CD4-positive, alpha-beta T cell treated with Interleukin-4 for 4 hours (primary cell): ENCODE data around the gene CYP8B1.

Source experiments
- DNase-seq: peaks from one replicate; pipeline ENCODE4 v3.0.0-alpha.2; 2020

The CYP8B1 gene

DNA sequence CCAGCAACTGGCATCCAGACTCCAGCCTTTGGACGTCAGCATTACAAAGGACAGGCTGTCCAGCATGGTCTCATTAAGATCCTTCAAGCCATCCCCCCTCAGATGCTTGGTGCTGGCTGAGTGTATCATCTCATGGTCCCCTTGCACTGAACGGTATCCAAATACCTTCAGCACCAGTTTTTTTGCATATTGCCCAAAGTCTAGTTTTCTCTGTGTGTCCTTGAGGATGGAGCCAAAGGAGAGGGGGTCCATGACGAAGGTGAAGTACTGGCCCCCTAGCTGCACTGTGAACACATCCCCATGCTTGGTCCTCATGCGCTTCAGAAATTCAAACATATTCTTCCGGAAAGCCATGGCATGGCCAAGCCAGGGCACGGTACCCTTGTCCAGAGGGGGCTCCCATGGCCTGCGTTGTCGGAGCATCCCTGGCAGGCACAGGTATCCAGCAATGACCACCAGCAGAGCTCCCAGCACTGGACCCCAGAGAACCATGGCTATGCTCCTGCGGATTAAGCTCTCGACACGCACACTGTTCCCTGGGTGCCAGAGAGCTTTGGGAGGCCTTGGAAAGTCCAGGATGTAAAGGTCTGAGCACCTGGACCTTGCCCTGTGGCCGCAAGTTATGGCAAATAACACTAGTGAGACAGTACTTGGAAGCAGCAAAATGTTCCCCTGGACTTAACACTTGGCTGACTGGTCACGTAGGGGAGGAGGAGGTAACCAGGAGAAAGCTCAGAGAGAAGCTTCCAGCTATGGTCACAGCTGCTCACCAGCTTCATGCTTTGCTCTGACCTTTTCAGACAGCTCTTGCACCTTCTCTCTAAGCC is at the start of gene CYP8B1:
Gene CYP8B1, minus strand, starts transcription at position 555 of the 827 bp plus-strand sequence. Its CDS starts 63 bp downstream, at position 492.
- no peak for DNase-seq

DNA sequence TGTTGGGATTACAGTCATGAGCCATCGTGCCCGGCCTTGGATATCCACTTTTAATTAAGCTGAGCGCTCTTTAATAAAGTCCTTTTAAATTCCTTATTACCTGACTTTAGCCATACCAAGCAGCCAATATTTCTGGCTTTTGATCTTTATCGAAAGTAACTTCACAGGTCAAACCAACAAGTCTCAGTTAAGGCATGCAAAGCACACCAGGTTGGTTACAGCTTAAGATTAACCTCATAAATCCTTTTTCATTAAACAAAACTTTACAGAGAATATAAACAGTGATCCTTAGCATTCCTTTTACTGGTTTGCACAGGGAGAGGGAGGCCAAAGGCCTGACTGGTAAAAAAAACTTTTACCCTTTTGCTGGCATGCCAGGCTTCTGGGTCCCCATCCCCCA is 47.9 kb upstream of the CYP8B1 start:
- DNase-seq = no peak

DNA sequence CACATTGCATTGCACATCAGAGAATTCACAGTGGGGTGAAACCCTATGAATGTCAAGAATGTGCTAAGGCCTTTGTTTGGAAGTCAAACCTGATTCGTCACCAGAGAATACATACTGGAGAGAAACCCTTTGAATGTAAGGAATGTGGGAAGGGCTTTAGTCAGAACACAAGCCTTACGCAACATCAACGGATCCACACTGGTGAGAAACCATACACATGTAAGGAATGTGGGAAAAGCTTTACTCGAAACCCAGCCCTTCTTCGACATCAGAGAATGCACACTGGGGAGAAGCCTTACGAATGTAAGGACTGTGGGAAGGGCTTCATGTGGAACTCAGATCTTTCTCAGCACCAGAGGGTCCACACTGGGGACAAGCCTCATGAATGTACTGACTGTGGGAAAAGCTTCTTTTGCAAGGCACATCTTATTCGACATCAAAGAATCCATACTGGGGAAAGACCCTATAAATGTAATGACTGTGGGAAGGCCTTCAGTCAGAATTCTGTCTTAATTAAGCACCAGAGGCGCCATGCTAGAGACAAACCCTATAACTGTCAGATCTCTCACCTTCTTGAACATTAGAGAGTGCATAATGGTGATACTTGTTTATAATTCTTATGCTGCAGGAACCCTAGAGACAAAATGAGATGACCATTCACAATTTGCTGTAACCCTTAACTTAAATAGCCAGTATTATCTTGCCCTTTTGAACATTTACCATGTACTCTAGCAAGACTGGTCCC is 39.3 kb upstream of the CYP8B1 start:
- no peak for DNase-seq

GRCh38 chr3:42911551-42911950 is 35.9 kb upstream of the CYP8B1 start:
- no peak for DNase-seq

- no peak for DNase-seq
Measured at GRCh38 chr3:42908675-42909074, 33.0 kb upstream of the CYP8B1 start.

- no peak for DNase-seq
Measured at GRCh38 chr3:42906848-42907183, 31.1 kb upstream of the CYP8B1 start.

GRCh38 chr3:42906070-42906847 is 30.6 kb upstream of the CYP8B1 start, which contains the start of gene ZNF662:
TSS of gene ZNF662 (plus strand) at chr3:42906142. CDS start at chr3:42908115, 1,973 bp downstream.
- no peak for DNase-seq

DNA sequence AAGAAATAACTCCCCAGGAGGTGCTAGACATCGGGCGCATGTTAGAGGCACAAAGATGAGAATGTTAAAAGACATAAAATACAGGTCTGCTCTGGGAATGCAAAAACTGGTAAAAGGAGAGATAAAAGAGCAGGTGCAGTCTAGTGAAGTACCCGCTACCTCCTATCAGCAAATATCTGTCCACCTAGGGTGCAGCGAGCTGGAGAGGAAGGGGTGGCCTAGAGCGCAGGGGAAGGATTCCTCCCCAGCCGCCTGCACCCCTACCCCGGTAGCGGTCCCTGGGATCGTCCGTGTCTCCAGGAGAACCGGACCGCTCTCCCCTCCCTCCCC is 30.0 kb upstream of the CYP8B1 start:
- DNase-seq = no peak

DNA sequence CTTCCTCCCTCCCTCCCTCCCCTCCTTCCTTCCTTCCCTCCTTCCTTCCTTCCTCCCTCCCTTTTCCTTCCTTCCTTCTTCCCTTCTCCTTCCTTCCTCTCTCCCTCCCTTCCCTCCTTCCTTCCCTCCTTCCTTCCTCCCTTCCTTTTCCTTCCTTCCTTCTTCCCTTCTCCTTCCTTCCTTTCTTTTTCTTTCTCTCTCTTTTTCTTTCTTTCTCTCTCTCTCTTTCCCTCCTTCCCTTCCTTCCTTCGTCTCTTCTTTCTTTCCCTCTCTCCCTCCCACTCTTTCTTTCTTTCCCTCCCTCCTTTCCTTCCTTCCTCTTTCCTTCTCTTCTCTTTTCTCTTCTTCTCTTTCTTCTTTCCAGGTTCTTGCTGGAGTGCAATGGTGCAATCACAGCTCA is 28.4 kb upstream of the CYP8B1 start:
- no peak for DNase-seq

GRCh38 chr3:42902257-42902656 is 26.6 kb upstream of the CYP8B1 start:
- DNase-seq = no peak

- no peak for DNase-seq
Measured at GRCh38 chr3:42901073-42901415, 25.4 kb upstream of the CYP8B1 start.

- no peak for DNase-seq
Measured at GRCh38 chr3:42900226-42901072, 24.8 kb upstream of the CYP8B1 start.

DNA sequence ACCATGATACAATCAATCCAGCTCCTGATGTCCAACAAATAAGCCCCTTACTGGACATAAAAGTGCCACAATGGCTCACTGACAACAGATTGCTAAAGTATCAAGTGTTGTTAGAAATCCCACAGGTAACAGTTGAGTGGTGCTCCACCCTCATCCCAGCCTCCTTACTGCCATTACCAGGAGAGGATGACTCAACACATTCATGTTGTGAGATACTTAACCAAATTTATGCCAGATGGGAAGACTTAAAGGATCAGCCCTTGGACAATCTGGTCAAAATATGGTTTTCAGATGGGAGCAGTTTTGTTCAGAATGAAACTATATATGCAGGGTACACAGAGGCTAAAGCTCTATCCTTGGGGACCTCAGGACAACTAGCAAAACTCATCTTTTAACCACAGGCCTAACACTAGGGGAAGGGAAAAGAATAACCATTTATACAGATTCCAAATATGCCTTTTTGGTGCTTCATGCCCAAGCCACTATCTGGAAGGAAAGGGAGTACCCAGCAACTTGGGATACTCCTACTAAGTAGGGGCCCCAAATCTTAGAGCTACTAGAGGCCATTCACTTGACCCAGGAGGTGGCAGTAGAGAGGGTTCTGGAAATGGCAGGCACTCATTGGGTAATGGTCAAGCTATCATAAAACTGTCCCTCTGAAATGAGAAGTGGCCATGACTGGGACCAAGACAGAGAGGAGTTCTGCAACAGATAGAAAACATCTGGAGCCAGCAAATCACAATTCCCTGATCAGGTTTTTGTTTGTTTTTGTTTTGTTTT is 23.4 kb upstream of the CYP8B1 start:
- no peak for DNase-seq

GRCh38 chr3:42895580-42895868 is 19.8 kb upstream of the CYP8B1 start:
- no peak for DNase-seq

DNA sequence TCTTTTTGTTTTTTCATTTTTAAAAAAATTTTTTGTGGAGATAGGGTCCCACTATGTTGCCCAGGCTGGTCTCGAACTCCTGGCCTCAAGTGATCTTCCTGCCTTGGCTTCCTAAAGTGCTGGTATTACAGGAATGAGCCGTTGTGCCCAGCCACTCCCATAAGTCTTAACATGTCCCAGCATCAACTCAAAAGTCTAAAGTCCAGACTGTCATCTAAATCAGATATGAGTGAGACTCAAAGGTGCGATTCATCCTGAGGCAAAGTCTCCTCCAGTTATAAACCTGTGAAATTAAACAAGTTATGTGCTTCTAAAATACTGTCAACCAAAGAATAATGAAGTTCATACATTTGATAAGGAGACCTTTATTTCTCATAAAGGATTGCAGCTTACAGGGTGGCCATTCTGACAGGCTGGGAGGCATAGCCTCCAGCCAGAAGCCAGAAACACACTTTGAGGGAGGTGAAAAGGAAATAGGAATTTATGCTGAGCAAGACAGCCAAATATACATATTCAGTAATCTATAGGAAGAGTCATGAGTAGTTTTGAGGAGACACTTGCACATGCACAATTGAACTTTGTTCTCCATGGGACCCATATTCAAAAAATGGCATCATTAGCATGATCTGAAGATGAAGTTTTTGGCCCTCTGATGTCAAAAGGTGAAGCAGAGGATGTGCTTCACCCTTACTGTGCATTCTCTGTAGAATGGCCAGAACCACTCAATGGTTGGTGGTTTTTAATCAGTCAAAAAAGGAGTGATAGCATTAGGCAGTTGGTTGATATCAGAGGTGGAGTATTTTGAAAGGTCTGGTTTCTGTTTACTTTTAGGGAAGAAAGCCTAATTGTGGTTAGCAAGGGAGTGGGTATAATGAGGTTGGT is 19.3 kb upstream of the CYP8B1 start:
- DNase-seq = no peak

GRCh38 chr3:42892807-42893206 is 17.1 kb upstream of the CYP8B1 start:
- DNase-seq = no peak

DNA sequence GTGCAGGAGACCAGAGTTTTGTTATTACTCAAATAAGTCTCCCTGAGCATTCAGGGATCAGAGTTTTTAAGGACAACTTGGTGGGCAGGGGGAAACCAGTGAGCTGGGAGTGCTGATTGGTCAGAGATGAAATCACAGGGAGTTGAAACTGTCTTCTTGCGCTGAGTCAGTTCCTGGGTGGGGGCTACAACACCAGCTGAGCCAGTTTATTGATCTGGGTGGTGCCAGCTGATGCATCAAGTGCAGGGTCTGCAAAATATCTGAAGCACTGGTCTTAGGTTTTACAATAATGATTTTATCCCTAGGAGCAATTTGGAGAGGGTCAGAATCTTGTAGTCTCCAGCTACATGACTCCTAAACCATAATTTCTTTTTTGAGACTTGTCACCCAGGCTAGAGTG is 16.5 kb upstream of the CYP8B1 start:
- no peak for DNase-seq

DNA sequence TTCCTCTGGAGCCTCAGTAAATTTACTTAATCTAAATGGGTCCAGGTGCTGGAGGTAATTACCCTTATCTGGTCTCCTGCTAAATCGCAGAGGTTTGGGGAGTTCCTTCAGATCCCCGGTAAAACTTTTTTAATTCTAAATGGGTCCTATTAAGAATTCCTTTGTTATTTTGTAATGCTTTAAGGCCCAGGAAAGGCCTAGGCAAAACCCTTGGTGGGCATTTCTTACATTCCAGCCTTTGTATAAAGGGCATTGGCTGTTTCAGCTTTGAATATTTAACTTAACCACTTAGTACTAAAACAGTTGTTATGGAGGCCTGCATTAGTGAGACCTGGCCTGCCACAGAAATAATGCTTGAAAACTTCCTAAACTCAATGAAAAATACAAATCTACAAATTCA is 15.4 kb upstream of the CYP8B1 start:
- DNase-seq = no peak

DNA sequence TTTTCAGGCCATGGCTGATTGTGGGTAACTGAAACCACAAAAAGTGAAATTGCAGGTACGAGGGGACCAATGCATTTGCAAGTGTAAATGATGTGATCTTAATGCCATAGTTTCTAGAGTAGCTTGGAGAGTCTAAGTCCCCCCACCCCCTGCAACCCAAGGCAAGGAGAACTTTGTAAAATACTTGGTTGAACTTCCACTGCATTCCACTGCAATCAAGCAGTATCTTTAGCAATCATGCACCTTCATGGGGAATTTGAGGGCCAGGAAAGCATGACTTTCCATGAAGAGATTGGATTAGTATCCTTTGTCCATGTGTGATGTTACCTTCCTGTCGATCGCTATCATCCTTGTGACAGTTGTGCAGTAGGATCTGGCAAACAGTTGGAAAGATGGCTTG is 11.4 kb upstream of the CYP8B1 start:
- no peak for DNase-seq

GRCh38 chr3:42886294-42886822 is 10.7 kb upstream of the CYP8B1 start:
- no peak for DNase-seq

- DNase-seq = no peak
Measured at GRCh38 chr3:42884324-42884723, 8.6 kb upstream of the CYP8B1 start.
